SK-N-SH (cell line): ENCODE measurements around the gene GIPC2.

ENCODE experiments used
- CTCF ChIP-seq: fragments of 200-600 bp; sonication (generic); IDR thresholded peaks from 2 replicates; pipeline ENCODE4 v1.6.1; 2017; ENCODE audit warnings: antibody characterized with exemption, mild to moderate bottlenecking, moderate library complexity
- EP300 ChIP-seq, 2 experiments: IDR thresholded peaks; 2 replicates each; pipeline versions ENCODE4 v1.4.0 to v1.6.1; 2012; ENCODE audit warnings: borderline replicate concordance in 1 of 2, low read depth in 1 of 2, low read length in 1 of 2
- FOSL2 ChIP-seq: IDR thresholded peaks from 2 replicates; pipeline ENCODE4 v1.4.0; 2012; ENCODE audit warnings: low read depth, mild to moderate bottlenecking, moderate library complexity, borderline replicate concordance
- FOXM1 ChIP-seq: IDR thresholded peaks from 2 replicates; pipeline ENCODE4 v1.4.0; 2012; ENCODE audit warnings: low read depth, mild to moderate bottlenecking
- GABPA ChIP-seq: IDR thresholded peaks from 2 replicates; pipeline ENCODE4 v1.4.0; 2012; ENCODE audit warnings: low read depth, mild to moderate bottlenecking
- MEF2A ChIP-seq: IDR thresholded peaks from 2 replicates; pipeline ENCODE4 v1.4.0; 2012; ENCODE audit warnings: low read depth, borderline replicate concordance
- MXI1 ChIP-seq: IDR thresholded peaks from 2 replicates; pipeline ENCODE4 v1.6.1; 2012; ENCODE audit warnings: mild to moderate bottlenecking, low read depth, low read length, improper control_type of control experiment
- POLR2AphosphoS5 ChIP-seq: IDR thresholded peaks from 2 replicates; pipeline ENCODE4 v1.6.1; 2012; ENCODE audit warnings: low read depth, low read length
- RCOR1 ChIP-seq: fragments of 150-350 bp; IDR thresholded peaks from 2 replicates; pipeline ENCODE4 v1.6.1; 2017; ENCODE audit warnings: antibody characterized with exemption, low read length
- RXRA ChIP-seq: IDR thresholded peaks from 2 replicates; pipeline ENCODE4 v1.4.0; 2012; ENCODE audit warnings: low read depth, mild to moderate bottlenecking, borderline replicate concordance
- TF ChIP-seq, protein P1 (sequence below): IDR thresholded peaks from 2 replicates; pipeline ENCODE4 v1.4.0; 2012; ENCODE audit warnings: low read depth

- TF ChIP-seq CTCF (no peak), RXRA (no peak), MXI1 (no peak), GABPA (no peak), EP300 (IDR thresholded peaks at IDR 0.05; ENCODE audit: borderline replicate concordance in 1 of 2, low read depth in 1 of 2, low read length in 1 of 2) (no peak), RCOR1 (no peak), MEF2A (no peak), FOSL2 (no peak), POLR2AphosphoS5 (no peak), FOXM1 (no peak)
- TF ChIP-seq, protein P1, sequence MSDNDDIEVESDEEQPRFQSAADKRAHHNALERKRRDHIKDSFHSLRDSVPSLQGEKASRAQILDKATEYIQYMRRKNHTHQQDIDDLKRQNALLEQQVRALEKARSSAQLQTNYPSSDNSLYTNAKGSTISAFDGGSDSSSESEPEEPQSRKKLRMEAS, result no peak
Observed at GRCh38 chr1:78038071-78038470, 7.7 kb upstream of the GIPC2 start.
